Activated naive CD4-positive, alpha-beta T cell (primary cell): Measurements from ENCODE around the gene IGFBP3.
"Not testable (repeated sequence)": the region's sequence is repeated elsewhere in the genome, so short reads cannot be mapped to it uniquely, and the experiment has no call there.

Source experiments
- DNase-seq, 4 experiments: peaks; one replicate each; lab custom pipeline; 2025; lab: John Stamatoyannopoulos, UW

Gene IGFBP3

GRCh38 chr7:45920502-45921380 is at the start of gene IGFBP3:
Gene IGFBP3 (minus strand): TSS chr7:45921272. CDS start chr7:45921140, 132 bp downstream.
- DNase-seq, result peak in 1 of 4 experiments; percentile 2

DNA sequence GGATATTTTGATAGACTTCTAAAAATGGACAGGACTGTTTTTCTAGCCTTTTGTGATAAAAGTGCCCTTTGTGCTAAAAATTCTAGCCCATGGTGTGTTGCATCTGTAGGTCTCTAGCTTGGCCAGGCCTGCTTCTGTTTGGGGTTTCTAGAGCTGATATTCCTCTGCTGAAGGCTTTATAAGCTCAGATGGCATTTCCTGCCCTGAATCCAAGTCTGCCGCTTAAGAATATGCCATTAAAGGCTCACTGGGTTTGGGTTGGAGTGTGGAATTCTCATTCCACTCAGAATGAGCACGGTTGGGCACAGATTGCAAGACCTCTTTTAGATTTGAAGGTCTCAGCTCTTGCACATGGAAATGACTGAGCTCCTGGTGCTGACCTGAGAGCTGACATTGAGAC is 49.4 kb upstream of the IGFBP3 start:
- no peak for DNase-seq

DNA sequence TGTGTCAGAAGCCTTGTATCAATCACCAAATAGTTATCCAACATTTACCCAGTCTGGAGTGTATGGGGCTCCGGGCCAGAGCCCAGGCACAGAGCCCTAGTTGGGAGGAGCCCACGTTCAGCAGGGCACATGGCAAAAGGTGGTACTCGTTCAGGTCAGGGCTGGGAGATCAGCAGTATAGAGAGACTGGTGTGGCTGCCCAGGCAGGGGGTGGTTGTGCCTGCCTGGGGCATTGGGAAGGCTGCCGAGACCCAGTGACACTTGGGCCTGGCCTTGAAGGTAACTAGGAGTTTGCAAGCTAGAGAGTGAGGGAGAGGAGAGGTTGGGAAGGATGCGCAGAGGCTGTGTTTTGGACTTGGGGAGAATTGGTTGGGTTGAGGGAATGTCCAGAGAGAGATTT is 48.9 kb upstream of the IGFBP3 start:
- no peak for DNase-seq

DNA sequence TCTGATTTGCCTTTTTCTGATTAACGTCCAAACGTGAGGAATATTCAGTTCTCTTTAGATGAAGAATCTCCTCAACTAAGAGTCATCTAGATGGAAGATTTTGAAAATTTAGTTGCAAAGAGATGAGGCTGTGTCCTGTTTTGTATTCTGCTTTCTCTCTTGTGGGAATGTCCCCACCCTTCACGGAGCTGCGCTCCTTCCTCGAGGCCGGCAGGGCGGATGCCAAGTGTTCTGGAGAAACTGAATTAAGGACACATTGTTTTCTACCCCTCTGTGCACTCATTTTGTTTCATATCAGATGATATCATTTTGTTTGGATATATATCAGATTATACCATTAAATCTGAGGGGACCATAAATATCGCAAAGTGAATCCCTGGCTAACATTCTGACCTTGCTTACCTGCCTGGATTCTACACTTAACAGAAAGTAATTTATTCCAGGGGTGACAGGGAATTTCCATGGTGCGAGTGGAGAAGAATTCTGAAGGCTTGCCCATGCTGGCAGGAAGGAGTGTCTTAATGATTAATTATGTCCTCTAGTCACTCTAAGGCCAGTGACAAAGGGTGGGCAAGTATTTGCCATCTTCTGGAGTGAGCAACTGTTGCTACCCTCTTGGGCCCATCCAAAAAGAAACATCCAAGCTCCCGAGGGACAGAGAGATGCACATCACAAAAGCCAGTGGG is 47.9 kb upstream of the IGFBP3 start:
- no peak for DNase-seq

- DNase-seq, result no peak
Observed at GRCh38 chr7:45968312-45968711, 47.2 kb upstream of the IGFBP3 start.

- no peak for DNase-seq
Observed at GRCh38 chr7:45967591-45968157, 46.6 kb upstream of the IGFBP3 start.

DNA sequence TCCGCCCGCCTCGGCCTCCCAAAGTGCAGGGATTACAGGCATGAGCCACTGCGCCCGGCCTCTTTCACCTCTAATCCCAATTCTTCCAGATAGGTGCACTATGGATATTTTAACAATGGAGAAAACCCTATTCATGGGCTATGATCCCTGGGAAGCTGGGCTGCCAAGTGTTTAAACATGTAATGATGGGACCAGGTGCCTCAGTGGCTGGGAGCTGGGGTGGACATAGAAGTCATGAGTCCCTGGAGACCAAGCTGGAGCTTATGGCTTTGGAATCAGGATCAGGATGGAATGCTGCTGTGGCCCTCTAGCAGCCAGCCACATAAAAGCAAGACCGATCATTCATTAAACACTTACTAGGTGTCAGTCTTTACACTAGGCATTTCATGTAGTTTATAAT is 41.8 kb upstream of the IGFBP3 start:
- no peak for DNase-seq

DNA sequence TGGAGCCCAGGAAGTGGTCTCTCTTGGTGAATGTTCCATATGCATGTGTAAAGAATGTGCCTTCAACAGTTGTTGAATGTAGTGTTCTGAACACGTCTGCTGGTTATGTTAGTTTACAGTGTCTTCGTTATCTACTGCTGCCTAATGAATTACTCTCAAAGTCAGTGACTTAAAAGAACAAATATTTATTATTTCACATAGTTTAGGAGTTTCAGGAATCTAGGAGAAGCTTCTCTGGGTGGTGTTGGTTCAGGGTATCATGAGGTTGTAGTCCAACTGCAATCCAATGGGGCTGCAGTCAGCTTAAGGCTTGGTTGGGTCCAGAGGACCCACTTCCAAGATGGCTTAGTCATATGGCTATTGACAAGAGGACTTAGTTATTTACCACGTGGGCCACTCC is 36.6 kb upstream of the IGFBP3 start:
- no peak for DNase-seq

- DNase-seq, result no peak
Observed at GRCh38 chr7:45955286-45955685, 34.2 kb upstream of the IGFBP3 start.

GRCh38 chr7:45953055-45953454 is 32.0 kb upstream of the IGFBP3 start:
- not testable (repeated sequence) for DNase-seq

- DNase-seq, result no peak
Observed at GRCh38 chr7:45944058-45944457, 23.0 kb upstream of the IGFBP3 start.

GRCh38 chr7:45940939-45941338 is 19.9 kb upstream of the IGFBP3 start:
- no peak for DNase-seq

DNA sequence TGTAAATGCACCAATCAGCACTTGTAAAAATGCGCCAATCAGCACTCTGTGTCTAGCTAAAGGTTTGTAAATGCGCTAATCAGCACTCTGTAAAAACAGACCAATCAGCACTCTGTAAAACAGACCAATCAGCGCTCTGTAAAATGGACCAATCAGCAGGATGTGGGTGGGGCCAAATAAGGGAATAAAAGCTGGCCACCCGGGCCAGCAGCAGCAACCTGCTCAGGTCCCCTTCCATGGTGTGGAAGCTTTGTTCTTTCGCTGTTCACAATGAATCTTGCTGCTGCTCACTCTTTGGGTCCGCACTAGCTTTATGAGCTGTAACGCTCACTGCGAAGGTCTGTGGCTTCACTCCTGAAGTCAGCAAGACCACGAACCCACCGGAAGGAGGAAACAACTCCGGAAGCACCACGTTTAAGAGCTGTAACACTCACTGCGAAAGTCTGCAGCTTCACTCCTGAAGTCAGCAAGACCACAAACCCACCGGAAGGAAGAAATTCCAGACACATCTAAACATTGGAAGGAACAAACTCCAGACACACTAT is 19.2 kb upstream of the IGFBP3 start:
- peak in 1 of 4 experiments; percentile 8 for DNase-seq

DNA sequence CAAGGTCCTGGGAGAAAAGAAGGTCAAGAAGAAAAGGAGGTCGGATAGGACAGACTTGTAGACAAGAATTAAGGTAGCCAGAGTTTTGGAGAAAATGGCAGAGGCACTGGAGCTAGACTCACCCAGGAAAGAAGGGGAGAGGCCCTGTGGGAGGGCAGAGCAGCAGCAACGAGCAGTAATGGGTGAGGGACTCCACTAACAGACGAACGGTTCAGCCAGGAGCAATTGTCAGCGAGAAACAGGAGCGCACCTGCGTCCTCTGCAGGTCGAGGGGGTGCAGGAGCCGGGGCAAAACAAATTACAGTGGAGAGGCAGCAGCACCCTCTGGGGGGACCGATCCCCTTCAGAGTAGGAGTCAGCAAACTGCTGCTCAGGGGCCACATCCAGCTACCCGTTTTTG is 18.5 kb upstream of the IGFBP3 start:
- no peak for DNase-seq

- no peak for DNase-seq
Observed at GRCh38 chr7:45938626-45939302, 17.7 kb upstream of the IGFBP3 start.

DNA sequence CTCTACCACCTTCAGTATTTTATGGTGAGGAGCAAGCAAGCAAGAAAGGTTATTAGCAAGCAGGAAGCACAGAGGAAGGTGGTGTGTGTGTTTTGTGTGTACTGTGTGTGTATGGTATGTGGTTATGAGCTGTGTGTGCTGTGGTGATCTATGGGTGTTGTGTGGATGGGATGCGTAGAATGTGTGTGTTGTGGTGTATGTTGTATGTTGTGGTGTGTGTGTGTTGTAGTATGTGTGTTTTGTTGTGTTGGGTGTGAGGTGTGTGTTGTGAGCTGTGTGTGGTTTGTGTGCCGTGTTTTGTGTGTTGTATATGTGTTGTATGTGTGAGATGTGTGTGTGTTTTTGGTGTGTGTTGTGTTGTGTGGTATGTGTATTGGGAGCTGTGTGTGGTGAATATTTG is 16.8 kb upstream of the IGFBP3 start:
- no peak for DNase-seq

- DNase-seq, result no peak
Observed at GRCh38 chr7:45937301-45937700, 16.2 kb upstream of the IGFBP3 start.

DNA sequence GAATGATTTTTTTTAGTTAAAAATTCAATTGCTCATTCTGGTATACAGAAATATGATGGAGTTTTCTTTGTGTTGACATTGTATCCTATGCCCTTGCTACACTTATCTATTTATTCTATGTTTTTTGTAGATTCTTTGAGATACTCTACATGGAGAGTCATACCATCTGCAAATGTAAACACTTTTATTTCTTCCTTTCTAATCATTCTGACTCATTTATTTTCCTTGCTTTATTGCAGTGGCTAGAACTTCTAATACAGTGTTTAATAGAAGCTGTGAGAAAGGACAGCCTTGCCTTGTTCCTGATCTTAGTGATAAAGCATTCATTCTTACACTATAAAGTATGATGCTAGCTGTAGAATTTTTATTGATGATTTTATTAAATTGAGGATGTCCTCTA is 9.9 kb upstream of the IGFBP3 start:
- DNase-seq, result no peak

- no peak for DNase-seq
Observed at GRCh38 chr7:45927721-45928120, 6.6 kb upstream of the IGFBP3 start.

DNA sequence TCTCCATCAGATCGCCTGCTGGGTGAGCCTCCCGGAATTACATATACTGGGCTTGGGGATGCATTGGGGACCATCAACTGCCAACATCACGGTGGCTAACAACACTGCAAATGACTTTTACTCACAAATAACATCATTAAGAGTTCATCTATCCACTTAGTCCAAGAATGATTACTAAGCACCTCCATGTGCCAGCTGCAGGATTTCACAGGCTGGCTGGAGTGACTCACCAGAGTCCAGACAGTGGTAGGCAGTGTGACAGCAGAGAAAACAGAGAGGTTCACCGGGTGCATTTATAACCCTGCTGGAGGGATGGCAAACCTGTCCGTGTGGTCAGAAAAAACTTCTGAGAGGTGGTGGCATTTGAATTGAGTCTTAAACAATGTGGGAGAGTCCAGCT is 3.2 kb upstream of the IGFBP3 start:
- DNase-seq, result no peak

GRCh38 chr7:45923818-45924217 is 2.7 kb upstream of the IGFBP3 start:
- no peak for DNase-seq

DNA sequence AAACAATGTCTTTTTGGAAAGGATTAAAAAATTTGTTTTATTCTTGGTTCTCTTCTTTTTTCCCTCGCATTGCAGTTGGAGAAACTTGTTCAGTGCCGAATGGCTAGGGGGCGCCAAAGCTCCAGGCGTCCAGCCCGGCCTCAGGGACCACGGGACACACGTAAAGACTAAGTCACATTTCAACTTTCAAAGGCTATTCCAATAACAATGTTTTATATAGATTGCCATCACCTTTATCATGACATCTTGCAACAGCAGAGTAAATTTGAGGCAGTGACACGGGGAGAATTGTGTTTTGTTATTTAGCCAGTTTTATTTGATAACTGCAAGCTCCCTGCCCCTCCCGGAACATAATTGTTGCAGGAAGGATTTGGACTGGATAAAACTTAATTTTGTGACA is 2.2 kb upstream of the IGFBP3 start:
- DNase-seq, result peak in 1 of 4 experiments; percentile 34
